RWPE1 (cell line): ENCODE results near the gene GLP1R.

Experiments used
- CTCF ChIA-PET: fragments of 350-600 bp; sonication (Branson Sonifier 250); formaldehyde crosslinking; extraction: SDS; loops from one replicate; lab custom pipeline; 2021; lab: Yijun Ruan, JAX
- POLR2A ChIA-PET: fragments of 400-600 bp; formaldehyde crosslinking; extraction: SDS; loops from one replicate; lab custom pipeline; 2020; ENCODE audit warnings: antibody characterized with exemption; ENCODE audit not compliant: low non-redundant PET; lab: Yijun Ruan, JAX
- DNase-seq: peaks from one replicate; pipeline ENCODE4 v3.0.0; 2012; ENCODE audit warnings: low spot score
- H3K27ac ChIP-seq: fragments of 450-650 bp; 2 replicates; pipeline ENCODE4 v1.5.1; 2017
- CTCF ChIP-seq: fragments of 450-650 bp; conservative IDR thresholded peaks from 2 replicates; pipeline ENCODE4 v1.5.1; 2017; ENCODE audit warnings: low read depth, mild to moderate bottlenecking

GLP1R gene

GRCh38 chr6:39093149-39093708 is 44.6 kb downstream of the GLP1R start:
- DNase-seq, result no peak
- no peak overlapping the region for H3K27ac ChIP-seq
- ChIA-PET POLR2A (no interaction called here), CTCF (interaction anchor here (0.6 kb wide), 2 partner anchors 126 to 1081 kb away, joined by 3 to 4 read pairs; no protein-coding TSS in a partner anchor)
- no peak for TF ChIP-seq CTCF

GRCh38 chr6:39095578-39095977 is 47.0 kb downstream of the GLP1R start:
- POLR2A ChIA-PET, result no interaction called here
- DNase-seq, result no peak
- no peak for TF ChIP-seq CTCF
- CTCF ChIA-PET, result no interaction called here
- H3K27ac ChIP-seq, result no peak overlapping the region

GRCh38 chr6:39100358-39100757 is 51.8 kb downstream of the GLP1R start:
- ChIA-PET CTCF (no interaction called here), POLR2A (no interaction called here)
- no peak for DNase-seq
- no peak for TF ChIP-seq CTCF
- H3K27ac ChIP-seq, result no peak overlapping the region

GRCh38 chr6:39102071-39102820 is 53.7 kb downstream of the GLP1R start:
- POLR2A ChIA-PET, result no interaction called here
- no peak for TF ChIP-seq CTCF
- no peak for DNase-seq
- no peak overlapping the region for H3K27ac ChIP-seq
- CTCF ChIA-PET, result interaction anchor here (0.6 to 0.7 kb wide), 2 partner anchors 20 to 852 kb away, joined by 3 to 5 read pairs; no protein-coding TSS in a partner anchor

GRCh38 chr6:39102821-39103136 is 54.2 kb downstream of the GLP1R start:
- H3K27ac ChIP-seq, result no peak overlapping the region
- DNase-seq, result no peak
- TF ChIP-seq CTCF, result no peak
- ChIA-PET POLR2A (no interaction called here), CTCF (interaction anchor here (0.5 to 0.7 kb wide), 3 partner anchors 21 to 853 kb away, joined by 3 to 5 read pairs (median 5); no protein-coding TSS in a partner anchor)

GRCh38 chr6:39104528-39104927 is 55.9 kb downstream of the GLP1R start:
- ChIA-PET CTCF (no interaction called here), POLR2A (no interaction called here)
- H3K27ac ChIP-seq, result no peak overlapping the region
- DNase-seq, result no peak
- TF ChIP-seq CTCF, result no peak
